ENCODE data around the gene CHAC1. TPM values are rescaled to one million over a fixed set of nuclear protein-coding genes. Genes with fewer than 3 reads are reported as not detected.

Gene CHAC1
- total and polyA plus RNA-seq, 2 of the 13 experiments (the other 11 are each of a cell fraction or from before 2014, with no cell fraction given) = 0.44 TPM; not detected in 1

DNA sequence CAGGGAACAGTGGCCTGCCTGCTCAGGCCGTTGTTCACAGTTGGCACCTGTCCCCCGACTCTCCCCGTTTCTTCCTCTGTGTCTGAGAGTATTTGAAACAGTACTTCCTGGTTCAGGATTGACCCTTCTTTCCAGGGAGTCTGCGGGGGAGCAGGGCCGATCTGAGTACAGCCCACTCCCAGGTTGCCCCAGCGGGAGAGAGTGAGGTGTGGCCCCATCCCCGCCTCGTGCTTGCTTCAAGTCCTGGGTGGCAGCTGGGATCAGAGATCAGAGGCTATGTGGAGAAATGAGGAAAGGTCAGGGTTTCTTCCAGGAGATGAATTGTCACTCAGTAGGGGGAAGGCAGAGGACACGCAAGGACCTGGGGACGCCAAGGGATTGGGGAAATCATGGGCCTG lies 30.7 kb upstream of the CHAC1 start (continued):
- TF ChIP-seq, protein P1, sequence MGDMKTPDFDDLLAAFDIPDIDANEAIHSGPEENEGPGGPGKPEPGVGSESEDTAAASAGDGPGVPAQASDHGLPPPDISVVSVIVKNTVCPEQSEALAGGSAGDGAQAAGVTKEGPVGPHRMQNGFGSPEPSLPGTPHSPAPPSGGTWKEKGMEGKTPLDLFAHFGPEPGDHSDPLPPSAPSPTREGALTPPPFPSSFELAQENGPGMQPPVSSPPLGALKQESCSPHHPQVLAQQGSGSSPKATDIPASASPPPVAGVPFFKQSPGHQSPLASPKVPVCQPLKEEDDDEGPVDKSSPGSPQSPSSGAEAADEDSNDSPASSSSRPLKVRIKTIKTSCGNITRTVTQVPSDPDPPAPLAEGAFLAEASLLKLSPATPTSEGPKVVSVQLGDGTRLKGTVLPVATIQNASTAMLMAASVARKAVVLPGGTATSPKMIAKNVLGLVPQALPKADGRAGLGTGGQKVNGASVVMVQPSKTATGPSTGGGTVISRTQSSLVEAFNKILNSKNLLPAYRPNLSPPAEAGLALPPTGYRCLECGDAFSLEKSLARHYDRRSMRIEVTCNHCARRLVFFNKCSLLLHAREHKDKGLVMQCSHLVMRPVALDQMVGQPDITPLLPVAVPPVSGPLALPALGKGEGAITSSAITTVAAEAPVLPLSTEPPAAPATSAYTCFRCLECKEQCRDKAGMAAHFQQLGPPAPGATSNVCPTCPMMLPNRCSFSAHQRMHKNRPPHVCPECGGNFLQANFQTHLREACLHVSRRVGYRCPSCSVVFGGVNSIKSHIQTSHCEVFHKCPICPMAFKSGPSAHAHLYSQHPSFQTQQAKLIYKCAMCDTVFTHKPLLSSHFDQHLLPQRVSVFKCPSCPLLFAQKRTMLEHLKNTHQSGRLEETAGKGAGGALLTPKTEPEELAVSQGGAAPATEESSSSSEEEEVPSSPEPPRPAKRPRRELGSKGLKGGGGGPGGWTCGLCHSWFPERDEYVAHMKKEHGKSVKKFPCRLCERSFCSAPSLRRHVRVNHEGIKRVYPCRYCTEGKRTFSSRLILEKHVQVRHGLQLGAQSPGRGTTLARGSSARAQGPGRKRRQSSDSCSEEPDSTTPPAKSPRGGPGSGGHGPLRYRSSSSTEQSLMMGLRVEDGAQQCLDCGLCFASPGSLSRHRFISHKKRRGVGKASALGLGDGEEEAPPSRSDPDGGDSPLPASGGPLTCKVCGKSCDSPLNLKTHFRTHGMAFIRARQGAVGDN (CRISPR knock-in tag; IDR thresholded peaks at IDR 0.05) = peak; percentile 29; the same call in 1 of the 2 replicates

DNA sequence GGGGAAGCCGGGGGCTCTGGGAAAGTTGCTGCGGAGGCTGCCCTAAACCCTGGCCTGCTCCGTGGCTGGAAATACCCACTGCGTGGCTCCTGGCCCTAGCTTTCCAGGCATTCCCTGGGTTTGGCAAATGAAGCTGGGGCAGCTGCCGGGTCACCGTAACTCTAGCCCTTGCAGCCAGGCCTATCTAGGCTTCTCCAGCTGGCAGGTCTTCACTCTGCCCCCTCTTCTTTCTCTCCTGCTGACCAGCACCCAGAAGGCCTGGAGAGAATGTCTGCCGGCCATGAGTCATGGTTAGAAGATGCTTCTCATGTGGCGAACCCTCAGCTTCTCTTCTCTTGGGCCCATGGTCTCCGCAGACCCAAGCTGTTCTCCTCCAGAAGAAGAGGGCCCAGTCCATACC lies 29.7 kb upstream of the CHAC1 start:
- in situ Hi-C loops (cut with HindIII; ENCODE audit: extremely low pct_ligation_motif_present, low pct_unique_long_range_greater_than_20kb) = no loop called here
- no peak overlapping the region for H3K4me3 ChIP-seq (replicated peaks in 1 of 3; ENCODE audit: insufficient read depth in 1 of 3, low read depth in 2 of 3, low read length in 3 of 3)

More for the DNA sequence above, 29.7 kb upstream of the CHAC1 start:
- WGBS (ENCODE audit: low lambda C conversion rate) = 37% methylated on average over 3 of the region's 9 CpGs
- Histone ChIP-seq H2AFZ (ENCODE audit: low read length) (no peak overlapping the region), H3K36me3 (replicated peaks in 1 of 2; ENCODE audit: control insufficient read depth in 1 of 2, insufficient read depth in 2 of 2, low read length in 2 of 2) (no peaks in the 10 kb centered on the region), H3K9me3 (ENCODE audit: low read length) (no peaks in the 10 kb centered on the region), H3K4me1 (ENCODE audit: insufficient read depth, low read length) (peaks cover 78% of the 10 kb centered on the region), H4K20me1 (ENCODE audit: insufficient read depth, low read length) (no peaks in the 10 kb centered on the region), H3K27ac (ENCODE audit: extremely low read length, insufficient read depth, low read length) (no peak overlapping the region), H3K4me2 (ENCODE audit: low read depth, low read length) (no peak overlapping the region), H3K79me2 (ENCODE audit: insufficient read depth, low read length) (no peaks in the 10 kb centered on the region), H3K27me3 (ENCODE audit: control insufficient read depth in 1 of 2, insufficient read depth in 2 of 2, low read length in 2 of 2) (peaks cover 3 to 67% of the 10 kb centered on the region in 2 experiments; a peak in 4 of 5 replicates), H3K9ac (ENCODE audit: insufficient read depth, low read depth, low read length) (no peak overlapping the region)
- ChIA-PET POLR2A (no interaction called here), CTCF (ENCODE audit: low intra/inter-chr PET ratio, low total read pairs) (no interaction called here)
- intact Hi-C loops (cut with micrococcal nuclease; ENCODE audit: unreplicated experiment) = no loop called here
- no peak for ATAC-seq
- DNase-seq (ENCODE audit: low spot score) = no peak
- no peak for FAIRE-seq
- TF ChIP-seq ZNF160 (CRISPR knock-in tag; IDR thresholded peaks at IDR 0.05) = no peak
- no peak for TF ChIP-seq ARNTL (CRISPR knock-in tag; IDR thresholded peaks at IDR 0.05)
- TF ChIP-seq, protein P2, sequence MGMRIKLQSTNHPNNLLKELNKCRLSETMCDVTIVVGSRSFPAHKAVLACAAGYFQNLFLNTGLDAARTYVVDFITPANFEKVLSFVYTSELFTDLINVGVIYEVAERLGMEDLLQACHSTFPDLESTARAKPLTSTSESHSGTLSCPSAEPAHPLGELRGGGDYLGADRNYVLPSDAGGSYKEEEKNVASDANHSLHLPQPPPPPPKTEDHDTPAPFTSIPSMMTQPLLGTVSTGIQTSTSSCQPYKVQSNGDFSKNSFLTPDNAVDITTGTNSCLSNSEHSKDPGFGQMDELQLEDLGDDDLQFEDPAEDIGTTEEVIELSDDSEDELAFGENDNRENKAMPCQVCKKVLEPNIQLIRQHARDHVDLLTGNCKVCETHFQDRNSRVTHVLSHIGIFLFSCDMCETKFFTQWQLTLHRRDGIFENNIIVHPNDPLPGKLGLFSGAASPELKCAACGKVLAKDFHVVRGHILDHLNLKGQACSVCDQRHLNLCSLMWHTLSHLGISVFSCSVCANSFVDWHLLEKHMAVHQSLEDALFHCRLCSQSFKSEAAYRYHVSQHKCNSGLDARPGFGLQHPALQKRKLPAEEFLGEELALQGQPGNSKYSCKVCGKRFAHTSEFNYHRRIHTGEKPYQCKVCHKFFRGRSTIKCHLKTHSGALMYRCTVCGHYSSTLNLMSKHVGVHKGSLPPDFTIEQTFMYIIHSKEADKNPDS (CRISPR knock-in tag; IDR thresholded peaks at IDR 0.05) = no peak
- TF ChIP-seq ZNF546 (CRISPR knock-in tag; conservative IDR thresholded peaks at IDR 0.05) = no peak
- no peak for TF ChIP-seq AGO2 (optimal IDR thresholded peaks at IDR 0.05; ENCODE audit: low read depth, low read length)
- no peak for TF ChIP-seq FOXC1 (CRISPR knock-in tag; IDR thresholded peaks at IDR 0.05; ENCODE audit: borderline replicate concordance)
- TF ChIP-seq, protein P3, sequence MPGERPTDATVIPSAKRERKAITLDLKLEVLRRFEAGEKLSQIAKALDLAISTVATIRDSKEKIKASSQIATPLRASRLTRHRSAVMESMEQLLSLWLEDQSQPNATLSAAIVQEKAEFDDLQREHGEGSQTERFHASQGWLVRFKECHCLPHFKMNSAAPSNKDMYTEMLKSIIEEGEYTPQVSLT (CRISPR knock-in tag; IDR thresholded peaks at IDR 0.05; ENCODE audit: borderline replicate concordance, low read depth) = no peak
- no peak for TF ChIP-seq ZNF850 (CRISPR knock-in tag; conservative IDR thresholded peaks at IDR 0.05)
- no TSS peak for BruUV-seq (replicated peaks)
